SH-SY5Y (cell line): ENCODE results near the gene CAMSAP1.

Experiments used
- GATA2 ChIP-seq: IDR thresholded peaks from 2 replicates; pipeline ENCODE4 v1.6.1; 2011; ENCODE audit warnings: mild to moderate bottlenecking, low read depth, low read length
- GATA3 ChIP-seq: IDR thresholded peaks from 2 replicates; pipeline ENCODE4 v1.6.1; 2011; ENCODE audit warnings: low read depth, mild to moderate bottlenecking, low read length, moderate library complexity

DNA sequence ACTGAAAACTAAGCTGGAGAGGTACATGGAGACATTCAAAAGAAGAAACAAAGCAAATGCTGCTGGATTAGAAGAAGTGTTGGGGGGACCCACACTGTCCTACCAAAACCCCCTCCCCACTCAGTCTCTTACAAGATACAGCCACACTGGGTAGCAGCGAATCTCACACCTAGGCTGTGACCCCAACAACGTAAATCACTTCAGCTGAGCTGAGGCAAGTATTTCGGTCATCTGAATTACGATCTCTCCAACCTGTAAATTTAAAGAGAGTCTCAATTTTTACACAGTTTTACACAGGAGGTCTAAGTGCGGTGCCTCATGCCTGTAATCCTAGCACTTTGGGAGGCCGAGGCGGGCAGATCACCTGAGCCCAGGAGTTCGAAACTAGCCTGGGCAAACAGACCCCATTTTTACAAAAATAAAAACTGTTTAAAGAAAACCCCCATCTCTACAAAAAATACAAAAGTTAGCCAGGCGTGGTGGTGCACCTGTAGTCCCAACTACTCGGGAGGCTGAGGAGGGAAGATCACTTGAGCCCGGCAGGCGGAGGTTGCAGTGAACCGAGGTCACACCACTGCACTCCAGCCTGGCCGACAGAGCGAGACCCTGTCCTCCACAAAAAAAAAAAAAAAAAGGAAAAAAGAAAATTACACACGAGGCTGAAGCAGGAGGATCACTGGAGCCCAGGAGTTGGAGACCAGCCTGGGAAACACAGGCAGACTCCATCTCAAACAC, 3.4 kb downstream of the CAMSAP1 start:
- TF ChIP-seq GATA3 = no peak
- TF ChIP-seq GATA2 = no peak
